ENCODE data around the gene SYT7.

SYT7 gene

GRCh38 chr11:61513143-61513765 lies 67.6 kb downstream of the SYT7 start:
- DNase-seq = peak; percentile 34

- DNase-seq = peak; percentile 87
Measured at GRCh38 chr11:61512435-61512834, 68.4 kb downstream of the SYT7 start.

DNA sequence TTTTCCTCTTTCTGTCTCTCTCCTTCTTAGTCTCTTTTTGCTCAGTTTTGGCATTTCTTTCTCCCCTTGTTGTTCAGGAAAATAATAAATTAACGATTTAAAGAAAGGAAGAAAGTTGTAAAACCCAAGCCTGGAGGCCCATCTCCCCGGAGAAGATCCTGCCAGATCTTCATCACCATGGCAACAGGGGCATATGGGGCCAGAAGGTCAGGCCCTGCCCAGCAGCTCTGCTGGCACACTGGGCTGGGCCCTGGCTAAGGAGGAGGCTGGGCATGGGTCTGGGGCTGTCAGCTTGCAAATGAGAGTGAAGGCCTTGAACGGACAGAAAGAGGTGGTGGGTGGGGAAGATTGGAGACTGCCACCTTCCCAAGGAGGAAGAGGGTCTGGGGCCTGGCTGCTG lies 69.5 kb downstream of the SYT7 start:
- DNase-seq = no peak

DNA sequence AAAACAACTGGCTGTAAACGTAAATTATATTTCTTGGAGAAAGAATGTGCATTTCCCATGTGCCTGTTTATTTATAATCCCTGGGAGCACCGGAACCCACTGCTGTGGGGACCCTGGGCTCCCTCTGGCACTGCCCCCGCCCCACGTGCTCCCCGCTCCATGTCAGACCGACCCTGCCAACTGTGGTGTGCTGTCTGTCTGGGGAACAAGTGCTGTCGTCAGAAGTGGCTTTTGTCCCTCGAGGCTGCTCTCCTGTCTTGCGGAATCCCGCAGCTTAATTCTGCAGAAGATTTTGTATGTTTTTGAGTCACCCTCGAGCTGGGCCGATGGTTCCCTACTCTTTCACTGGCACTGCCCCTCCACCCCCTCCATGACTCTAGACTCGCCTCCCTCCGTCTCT lies 69.9 kb downstream of the SYT7 start:
- DNase-seq = no peak

DNA sequence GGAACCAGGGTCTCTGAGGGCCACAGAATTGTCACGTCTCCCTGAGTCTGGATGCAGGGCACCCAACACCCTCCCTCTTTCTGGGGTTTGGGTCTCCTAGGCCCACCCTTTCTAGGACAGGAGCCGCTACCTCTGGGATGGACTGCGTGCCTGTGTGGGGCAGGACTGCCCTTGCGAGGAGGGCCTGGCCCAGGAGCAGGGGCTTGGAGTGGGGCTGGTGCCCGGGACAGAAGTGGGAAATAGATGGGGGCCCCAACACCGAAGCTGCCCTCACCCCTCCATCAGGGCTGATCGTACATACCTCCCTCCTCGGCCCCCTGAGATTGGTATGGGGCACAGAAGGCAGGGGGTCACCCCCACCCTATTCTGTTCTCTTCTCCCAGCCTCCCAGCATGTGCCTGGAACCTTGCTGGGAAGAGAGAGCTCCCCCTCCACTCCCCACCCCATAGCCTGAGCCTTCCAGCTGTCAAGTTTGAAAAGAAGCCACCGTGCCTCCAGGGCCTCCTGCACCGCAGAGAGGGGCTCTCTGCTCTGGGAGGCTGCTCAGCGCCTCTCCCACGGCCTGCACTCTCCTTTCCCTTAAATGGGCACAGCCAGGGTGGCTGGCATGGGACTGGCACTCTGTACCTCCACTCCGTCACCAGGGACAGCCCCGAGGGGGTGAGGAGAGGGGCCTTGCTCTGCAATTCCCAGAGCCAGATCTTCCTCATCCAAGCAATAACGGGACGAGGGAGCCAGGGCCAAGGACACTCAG lies 70.5 kb downstream of the SYT7 start:
- DNase-seq = no peak

GRCh38 chr11:61509043-61510029 lies 71.5 kb downstream of the SYT7 start:
- peak; percentile 81 for DNase-seq

GRCh38 chr11:61507962-61508861 lies 72.7 kb downstream of the SYT7 start, which contains the start of gene LRRC10B:
Gene LRRC10B (plus strand): TSS chr11:61508749. CDS start chr11:61508999, 250 bp downstream.
- peak; percentile 87 for DNase-seq

DNA sequence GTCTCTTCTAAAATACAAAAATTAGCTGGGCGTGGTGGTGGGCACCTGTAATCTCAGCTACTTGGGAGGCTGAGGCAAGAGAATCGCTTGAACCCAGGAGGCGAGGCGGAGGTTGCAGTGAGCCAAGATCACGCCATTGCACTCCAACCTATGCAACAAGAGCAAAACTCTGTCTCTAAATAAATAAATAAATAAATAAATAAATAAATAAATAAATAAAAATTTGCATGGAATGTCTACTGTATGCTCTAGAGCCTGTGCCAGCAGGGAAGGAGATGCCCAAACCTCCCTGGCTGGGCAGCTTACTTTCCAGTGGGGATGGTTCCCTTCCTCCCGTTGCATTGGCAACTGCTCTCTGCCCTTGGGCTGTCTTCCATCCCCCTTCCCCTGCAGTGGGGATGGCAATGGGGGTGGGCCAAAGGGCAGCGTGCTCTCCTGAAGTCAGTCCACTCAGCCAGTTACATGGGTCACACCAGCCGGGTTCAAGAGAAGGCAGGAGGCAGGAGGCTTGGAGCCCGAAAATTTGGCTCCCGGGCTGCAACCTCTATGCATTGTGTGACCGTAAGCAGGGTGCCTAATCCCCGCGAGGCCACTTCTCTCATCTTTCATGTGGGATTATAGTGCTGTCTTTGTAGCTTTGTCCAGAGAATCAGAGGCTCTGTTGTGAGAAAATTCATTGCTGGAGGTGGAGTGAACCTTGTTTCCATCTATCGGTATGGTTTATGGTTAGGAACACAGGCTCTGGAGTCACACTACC lies 73.7 kb downstream of the SYT7 start:
- no peak for DNase-seq

DNA sequence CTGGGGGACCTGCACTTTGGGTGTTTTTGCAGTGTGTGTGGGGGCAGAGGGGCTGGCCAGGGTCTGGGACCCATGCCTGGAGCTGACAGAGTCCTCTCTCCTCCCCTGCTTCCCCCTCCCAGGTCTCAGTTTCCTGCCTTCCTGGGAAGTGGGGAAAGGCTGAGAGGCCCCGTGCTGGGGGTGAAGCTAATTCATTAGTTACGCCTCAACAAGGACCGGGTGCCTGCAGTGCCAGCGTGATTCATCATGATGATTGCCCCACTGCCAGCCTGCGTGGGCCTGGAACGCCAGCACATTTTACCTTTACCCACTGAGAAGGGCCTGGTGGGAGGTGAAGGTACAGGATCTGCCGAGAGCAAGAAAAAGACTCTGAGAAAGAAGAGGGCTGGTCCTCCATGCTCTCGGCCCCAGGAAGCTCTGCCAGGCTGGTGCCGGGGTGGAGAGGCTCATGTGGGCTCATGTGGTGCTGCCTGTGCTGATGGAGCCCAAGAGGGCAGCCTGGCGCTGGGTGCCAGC lies 75.2 kb downstream of the SYT7 start:
- DNase-seq = no peak

DNA sequence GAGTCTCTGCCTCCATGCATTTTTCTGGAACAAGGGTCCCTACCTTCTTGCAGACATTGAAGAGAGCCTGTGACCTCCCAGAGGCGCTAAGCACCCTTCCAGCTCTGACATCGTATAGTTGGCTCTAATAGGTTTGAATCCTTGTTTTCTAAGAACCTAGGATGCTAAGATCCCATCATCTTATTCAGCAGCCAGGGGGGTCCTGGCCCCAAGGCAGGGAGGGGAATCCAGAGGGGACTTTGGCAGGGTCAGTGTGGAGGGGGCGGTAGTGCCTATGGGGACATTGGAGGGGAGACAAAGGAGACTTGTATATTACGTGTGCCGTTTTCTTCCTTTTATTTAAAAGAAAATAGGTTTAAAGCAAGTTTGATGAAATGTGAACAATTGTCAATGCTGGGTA lies 75.8 kb downstream of the SYT7 start:
- no peak for DNase-seq

DNA sequence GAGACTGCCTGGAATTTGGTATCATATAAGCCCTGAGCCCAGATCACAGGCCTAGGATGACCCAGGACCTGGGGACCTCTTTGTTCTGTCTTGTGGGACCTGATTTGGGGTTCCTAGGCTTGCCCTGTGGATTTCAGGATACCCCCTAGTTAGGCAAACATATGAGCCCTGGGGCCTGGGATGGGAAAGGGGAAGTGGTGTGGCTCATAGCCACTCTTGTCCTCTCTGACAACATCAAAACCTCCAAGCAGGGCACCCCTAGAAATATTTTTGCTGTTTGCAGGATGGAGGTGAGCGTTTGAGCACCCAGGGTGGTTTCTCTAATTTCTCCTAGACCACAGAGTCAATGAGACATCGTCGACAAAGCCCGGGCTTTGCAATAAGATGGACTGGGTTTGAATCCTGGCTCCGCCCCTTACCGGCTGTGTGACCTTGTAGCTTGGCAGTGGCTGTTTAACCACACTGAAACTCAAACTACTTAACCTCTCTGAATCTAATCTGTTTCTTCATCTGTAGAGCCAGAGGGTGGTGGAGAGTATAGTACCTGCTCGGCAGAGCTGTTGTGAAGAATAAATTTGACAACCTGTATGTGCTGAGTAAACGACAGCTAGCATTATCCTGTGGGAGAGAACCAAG lies 77.6 kb downstream of the SYT7 start:
- DNase-seq = no peak

DNA sequence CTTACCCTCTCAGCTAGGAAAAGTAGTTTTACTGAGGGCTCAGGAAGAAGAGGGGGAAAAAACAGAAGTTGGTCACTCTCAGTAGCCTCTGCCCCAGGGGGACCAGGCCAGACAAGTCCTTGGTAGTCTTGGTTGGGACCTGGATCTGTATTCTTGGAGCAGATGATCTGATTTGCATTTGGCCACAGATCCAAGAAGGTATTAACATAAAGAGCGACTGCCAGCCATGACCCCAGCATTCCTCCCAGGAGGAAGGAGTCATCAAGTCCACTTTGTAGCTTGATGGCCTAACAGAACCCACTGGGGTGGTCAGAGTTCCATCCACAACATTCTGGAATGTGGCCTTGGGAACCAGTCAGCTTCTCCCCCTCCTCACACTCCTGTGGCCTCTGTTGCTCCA lies 78.4 kb downstream of the SYT7 start:
- no peak for DNase-seq

- DNase-seq = no peak
Measured at GRCh38 chr11:61499816-61500491, 80.9 kb downstream of the SYT7 start.

GRCh38 chr11:61498767-61499341 lies 82.0 kb downstream of the SYT7 start:
- DNase-seq = no peak

GRCh38 chr11:61497876-61498275 lies 83.0 kb downstream of the SYT7 start:
- DNase-seq = no peak

GRCh38 chr11:61497473-61497872 lies 83.4 kb downstream of the SYT7 start:
- DNase-seq = no peak

- DNase-seq = no peak
Measured at GRCh38 chr11:61496602-61497400, 84.1 kb downstream of the SYT7 start.

GRCh38 chr11:61495801-61496601 lies 84.9 kb downstream of the SYT7 start:
- peak; percentile 63 for DNase-seq
